Stimulated activated CD4-positive, alpha-beta T cell treated with anti-CD3 and anti-CD28 coated beads, Interleukin-4, amount 100 ng/mL, for 48 hours (primary cell): ENCODE measurements around the gene GNA15.

Experiments
- DNase-seq, 2 donors: peaks; one replicate each; pipeline ENCODE4 v3.0.0-alpha.2; 2020; ENCODE audit warnings: low read depth in 2 of 2

GNA15 gene

GRCh38 chr19:3208317-3209207, 72.7 kb downstream of the GNA15 start:
- DNase-seq: no peak

GRCh38 chr19:3210347-3211017, 74.6 kb downstream of the GNA15 start:
- DNase-seq: peak; percentile 69

- DNase-seq: no peak
Measured at GRCh38 chr19:3211191-3211590, 75.4 kb downstream of the GNA15 start.

- DNase-seq: no peak
Measured at GRCh38 chr19:3213159-3213558, 77.3 kb downstream of the GNA15 start.
